K562 (cell line): ENCODE data around the gene SAP30BP. TPM values are rescaled to one million over a fixed set of nuclear protein-coding genes. Genes with fewer than 3 reads are reported as not detected.

ENCODE experiments used
- ATAC-seq: fragments of 200-7000 bp; cut with Tn5 transposase; 3 replicates; pipeline ENCODE4 v1.9.1; 2020; ENCODE audit warnings: moderate library complexity
- BruUV-seq: library from RNA; stranded (reverse); fragments of 400-500 nt; replicated peaks from 2 replicates; lab custom pipeline; 2021; lab: Mats Ljungman, UMichigan
- CTCF ChIA-PET: fragments of 300-600 bp; formaldehyde crosslinking; extraction: SDS; loops from one replicate; lab custom pipeline; 2021; ENCODE audit warnings: low intra/inter-chr PET ratio; lab: Yijun Ruan, JAX
- POLR2A ChIA-PET: fragments of 300-600, 350-650 bp; sonication (Branson Sonifier 250); formaldehyde crosslinking; extraction: SDS; loops from one replicate; lab custom pipeline; 2021; ENCODE audit warnings: antibody characterized with exemption, inconsistent platforms; lab: Yijun Ruan, JAX
- DNase-seq, 4 experiments: peaks; one replicate each; pipeline versions ENCODE4 v3.0.0 to v3.0.0-alpha.2; 2011 to 2018; ENCODE audit warnings: low spot score in 3 of 4, mixed read lengths in 3 of 4; ENCODE audit errors: extremely low read depth in 1 of 4
- FAIRE-seq: peaks from 2 replicates; lab custom pipeline; 2011; peaks lifted over from hg19 to GRCh38; lab: Jason Lieb, UNC
- H2AFZ ChIP-seq: 2 replicates; pipeline ENCODE4 v1.6.0; 2011; ENCODE audit warnings: low read depth, low read length, control low read depth, inconsistent platforms
- H3K27ac ChIP-seq: fragments of 200-600 bp; 3 replicates; pipeline ENCODE4 v1.8.0; 2011; ENCODE audit warnings: low read depth, mild to moderate bottlenecking, control low read depth, inconsistent platforms, low read length, moderate library complexity, mixed read lengths; ENCODE audit errors: extremely low read depth
- H3K27me3 ChIP-seq, 2 experiments: fragments of 300-600 bp in 1 of 2; 2 replicates in 1 of 2; 3 replicates in 1 of 2; pipeline versions ENCODE4 v1.6.0 to v1.8.0; 2011; ENCODE audit warnings: inconsistent platforms in 2 of 2, low read length in 2 of 2, mild to moderate bottlenecking in 1 of 2, mixed read lengths in 1 of 2, moderate library complexity in 1 of 2; ENCODE audit not compliant: control insufficient read depth in 2 of 2, insufficient read depth in 2 of 2
- H3K36me3 ChIP-seq: fragments of 300-600 bp; 3 replicates; pipeline ENCODE4 v1.8.0; 2011; ENCODE audit warnings: mild to moderate bottlenecking, low read length, inconsistent platforms; ENCODE audit not compliant: control insufficient read depth, insufficient read depth
- H3K4me1 ChIP-seq, 2 experiments: fragments of 200-600 bp in 1 of 2; replicated peaks in 1 of 2; 2 replicates in 1 of 2; 3 replicates in 1 of 2; pipeline versions ENCODE4 v1.5.1 to v1.8.0; 2011; ENCODE audit warnings: inconsistent platforms in 2 of 2, low read length in 2 of 2, mild to moderate bottlenecking in 1 of 2, mixed read lengths in 1 of 2, moderate library complexity in 1 of 2; ENCODE audit not compliant: control insufficient read depth in 2 of 2, insufficient read depth in 2 of 2
- H3K4me2 ChIP-seq: 2 replicates; pipeline ENCODE4 v1.6.1; 2011; ENCODE audit warnings: low read length, control low read depth, inconsistent platforms, mixed read lengths; ENCODE audit not compliant: insufficient read depth
- H3K4me3 ChIP-seq: fragments of 200-600 bp; sonication (generic), shearing (Covaris generic); 2 replicates; pipeline ENCODE4 v1.5.1; 2016; ENCODE audit warnings: control low read depth, inconsistent platforms
- H3K79me2 ChIP-seq: fragments of 200-600 bp; 3 replicates; pipeline ENCODE4 v1.8.0; 2011; ENCODE audit warnings: low read length, inconsistent platforms; ENCODE audit not compliant: control insufficient read depth, insufficient read depth
- H3K9ac ChIP-seq, 2 experiments: 2 replicates each; pipeline versions ENCODE4 v1.6.0 to v1.6.1; 2011; ENCODE audit warnings: low read depth in 2 of 2, low read length in 2 of 2, control low read depth in 1 of 2, inconsistent platforms in 1 of 2, mild to moderate bottlenecking in 1 of 2, mixed read lengths in 1 of 2; ENCODE audit not compliant: insufficient read depth in 1 of 2
- H3K9me1 ChIP-seq: one replicate; pipeline ENCODE4 v1.6.0; 2011; ENCODE audit warnings: inconsistent platforms, mild to moderate bottlenecking, low read length, moderate library complexity; ENCODE audit not compliant: control insufficient read depth, insufficient read depth
- H3K9me3 ChIP-seq: replicated peaks from 2 replicates; pipeline ENCODE4 v1.5.1; 2011; ENCODE audit warnings: low read depth, low read length, inconsistent platforms; ENCODE audit not compliant: control insufficient read depth, insufficient read depth
- H4K20me1 ChIP-seq: replicated peaks from 2 replicates; pipeline ENCODE4 v1.6.1; 2011; ENCODE audit warnings: low read length, inconsistent platforms, mixed read lengths; ENCODE audit not compliant: control insufficient read depth, insufficient read depth
- ZBTB33 ChIP-seq: sonication (generic); formaldehyde crosslinking; IDR thresholded peaks from 2 replicates; pipeline ENCODE4 v1.8.1; 2023; ENCODE audit warnings: mild to moderate bottlenecking, missing genetic modification reagents
- ZNF354B ChIP-seq: fragments of 250-450 bp; sonication (Bioruptor Pico); IDR thresholded peaks from 2 replicates; pipeline ENCODE4 v1.4.0; 2020
- WGBS: fragments of 100-300 bp; shearing (Covaris generic); methylation state at CpG from one replicate; pipeline ENCODE4 v1.1.6; 2016; ENCODE audit warnings: low coverage, mixed read lengths; ENCODE audit not compliant: insufficient coverage; ENCODE audit errors: missing lambda C conversion rate; 5-methylcytosine and 5-hydroxymethylcytosine counted together
- in situ Hi-C: fragments of 300-500 bp; cut with MboI; formaldehyde crosslinking; loops from 4 replicates; pipeline ENCODE4 v1.15.0; 2018; ENCODE audit warnings: inconsistent platforms, mixed read lengths
- intact Hi-C: fragments of 100-400 bp; cut with micrococcal nuclease; formaldehyde crosslinking; loops from 2 replicates; pipeline ENCODE4 v1.14.2; 2022
- polyA plus RNA-seq, 8 experiments: library from polyadenylated mRNA; depleted of rRNA in 4 of 8; stranded (reverse) in 5 of 8; unstranded in 3 of 8; fragments of >200 nt; fragmentation: Nextera tagmentation in 2 of 8; fragmentation: Illumina TruSeq in 1 of 8; extraction: Ambion mirVana in 2 of 8; extraction: Trizol in 1 of 8; gene quantifications; 2 replicates each; pipeline versions ENCODE4 v1.2.1 to v1.2.3, GENCODE V29; 2011 to 2014; ENCODE audit warnings: inconsistent platforms in 1 of 8, missing spikeins in 1 of 8
- total RNA-seq, 7 experiments: library from RNA; depleted of rRNA in 6 of 7; stranded (reverse); fragments of >200 nt in 6 of 7; fragmentation: Illumina TruSeq in 2 of 7; extraction: Trizol in 2 of 7; gene quantifications; 2 replicates each; pipeline versions ENCODE4 v1.2.1 to v1.2.3, GENCODE V29; 2011 to 2021; ENCODE audit warnings: low replicate concordance in 1 of 7

The SAP30BP gene
- total and polyA plus RNA-seq, 9 of the 15 experiments (the other 6 are each of a cell fraction or from before 2014, with no cell fraction given), result 45.3 to 154 (median 71.7) TPM

GRCh38 chr17:75751676-75752404 lies 84.7 kb downstream of the SAP30BP start:
- H3K79me2 ChIP-seq, result no peaks in the 10 kb centered on the region
- WGBS, result 68% methylated on average over 16 of the region's 24 CpGs
- no peaks in the 10 kb centered on the region for H4K20me1 ChIP-seq
- no peaks in the 10 kb centered on the region for H3K36me3 ChIP-seq
- peaks cover 13 to 66% of the 10 kb centered on the region in 2 experiments for H3K4me1 ChIP-seq
- H3K9me1 ChIP-seq, result no peaks in the 10 kb centered on the region
- H3K27ac ChIP-seq, result no peak overlapping the region
- no peak overlapping the region for H3K9ac ChIP-seq
- no peak overlapping the region for H3K4me2 ChIP-seq
- H2AFZ ChIP-seq, result no peak overlapping the region
- DNase-seq (no peak), ATAC-seq (no peak), FAIRE-seq (no peak)
- no TSS peak for BruUV-seq
- H3K9me3 ChIP-seq, result no peaks in the 10 kb centered on the region
- ChIA-PET POLR2A (interaction anchor here (0.6 to 14.7 kb wide), 6 partner anchors 12 to 68 kb away, joined by 3 to 464 read pairs (median 4); a partner anchor contains a TSS), CTCF (interaction anchor here (1.0 to 1.2 kb wide), 2 partner anchors 77 to 119 kb away, joined by 3 to 5 read pairs; partner anchors contain the start of gene SMIM5)
- intact Hi-C loops, result loop anchor here (5.0 to 10.0 kb wide), 2 partner anchors 235 to 253 kb away; partner anchors contain the start of genes CASKIN2, CDK3 and TSEN54
- H3K4me3 ChIP-seq, result no peak overlapping the region
- in situ Hi-C loops, result no loop called here
- no peaks in the 10 kb centered on the region for H3K27me3 ChIP-seq
- TF ChIP-seq ZNF354B (CRISPR knock-in tag) (no peak), ZBTB33 (CRISPR knock-in tag) (peak; percentile 89)
